GM18909 (cell line): ENCODE results near the gene CENPX.

Source experiments
- ATAC-seq: cut with Tn5 transposase; IDR thresholded peaks from one replicate; pipeline ENCODE4 v1.9.1; 2021; ENCODE audit warnings: mild to moderate bottlenecking; ENCODE audit not compliant: unreplicated experiment, poor library complexity

Gene CENPX

DNA sequence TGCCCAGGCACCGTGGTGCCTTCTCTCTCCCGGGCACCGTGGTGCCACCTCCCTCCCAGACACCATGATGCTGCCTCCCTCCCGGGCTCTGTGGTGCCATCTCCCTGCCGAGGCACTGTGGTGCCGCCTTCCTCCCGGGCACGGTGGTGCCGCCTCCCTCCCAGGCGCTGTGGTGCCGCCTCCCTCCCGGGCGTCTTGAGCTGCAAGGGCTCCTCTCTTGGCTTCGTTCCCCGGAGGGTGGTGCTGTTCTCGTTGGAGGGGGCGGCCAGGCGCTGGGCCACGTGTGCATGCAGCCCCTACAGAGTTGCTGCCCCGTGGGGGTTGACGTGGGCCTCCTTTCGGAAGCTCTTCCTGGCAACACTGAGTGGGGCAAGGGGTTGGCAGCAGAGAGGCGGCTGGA is 8.2 kb downstream of the CENPX start:
- ATAC-seq = no peak

DNA sequence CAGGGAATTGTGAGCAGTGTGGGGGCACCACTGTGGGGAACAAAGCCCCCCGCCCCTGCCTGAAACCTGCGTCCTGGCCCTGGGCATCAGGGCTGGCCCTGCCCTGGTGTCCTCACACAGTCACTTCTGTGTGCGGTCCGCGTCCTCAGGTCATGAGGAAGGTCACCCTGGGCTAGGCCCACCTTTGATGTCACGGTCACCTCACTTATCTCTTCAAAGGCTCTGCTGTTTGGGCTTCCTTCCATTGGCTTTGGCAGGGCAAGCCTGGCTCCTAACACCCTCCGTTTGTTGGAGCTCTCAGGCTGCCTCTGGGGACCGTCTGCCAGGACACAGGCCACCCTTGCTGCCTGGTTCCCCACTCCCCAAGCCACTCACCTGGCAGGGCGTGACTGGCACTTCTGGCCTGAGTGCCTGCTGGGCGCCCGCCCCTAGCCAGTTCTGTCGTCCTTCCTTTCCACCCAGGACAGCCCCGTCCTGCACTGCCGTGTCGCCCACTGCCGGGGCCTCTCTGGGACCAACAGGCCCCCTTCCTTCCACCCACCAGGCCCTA is 8.8 kb downstream of the CENPX start:
- ATAC-seq = no peak

DNA sequence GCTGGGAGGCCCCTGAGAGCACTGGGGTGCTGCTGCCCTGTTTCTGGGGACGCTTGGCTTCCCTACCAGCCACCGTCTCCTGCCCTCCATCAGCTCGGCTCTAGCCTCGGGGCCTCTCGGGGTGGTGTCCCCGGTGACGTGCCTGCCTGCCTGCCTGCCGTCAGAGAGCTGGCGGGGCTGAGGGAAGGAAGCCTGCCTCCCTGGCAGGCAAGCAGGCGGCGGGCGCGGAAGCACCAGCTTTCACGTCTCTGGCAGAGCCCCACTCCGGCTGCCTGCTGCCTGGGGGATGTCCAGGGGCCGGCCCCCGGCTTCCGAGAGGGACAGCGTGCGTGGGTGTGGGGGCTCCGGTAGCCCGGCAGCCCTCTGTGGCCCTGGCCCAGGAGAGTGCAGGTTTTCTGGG is 9.3 kb downstream of the CENPX start:
- no peak for ATAC-seq

DNA sequence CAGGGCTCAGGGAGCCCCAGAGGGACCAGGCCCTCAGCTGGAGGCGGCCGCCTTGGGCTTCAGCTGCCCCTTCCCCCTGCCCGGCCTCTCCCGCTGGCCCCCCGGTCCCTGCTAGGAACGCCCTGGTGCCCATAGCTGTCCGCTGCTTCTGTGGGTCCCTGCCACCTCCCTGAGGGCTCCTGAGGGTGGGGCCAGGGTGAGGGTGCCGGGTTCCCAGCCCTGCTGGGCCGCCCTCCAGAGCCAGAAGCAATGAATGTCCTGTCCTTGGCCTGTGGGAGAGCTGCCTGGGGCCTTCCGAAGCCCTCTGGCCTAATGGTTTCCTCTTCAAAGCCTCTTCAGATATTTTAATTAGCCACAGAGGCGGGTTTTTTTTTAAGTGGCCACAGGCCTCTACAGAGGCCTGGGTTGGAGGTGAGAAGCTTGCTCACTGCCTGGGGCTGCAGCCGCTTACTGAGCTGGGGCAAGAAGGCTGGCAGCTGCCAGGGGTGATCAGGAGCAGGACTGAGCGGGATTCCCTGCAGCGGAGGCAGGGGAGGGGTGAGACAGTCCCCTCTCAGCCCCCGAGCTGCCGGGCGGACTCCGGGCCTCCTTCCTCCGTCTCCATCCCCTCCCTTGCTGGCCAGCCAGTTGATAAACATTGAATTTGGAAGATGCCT is 9.9 kb downstream of the CENPX start:
- ATAC-seq = no peak

DNA sequence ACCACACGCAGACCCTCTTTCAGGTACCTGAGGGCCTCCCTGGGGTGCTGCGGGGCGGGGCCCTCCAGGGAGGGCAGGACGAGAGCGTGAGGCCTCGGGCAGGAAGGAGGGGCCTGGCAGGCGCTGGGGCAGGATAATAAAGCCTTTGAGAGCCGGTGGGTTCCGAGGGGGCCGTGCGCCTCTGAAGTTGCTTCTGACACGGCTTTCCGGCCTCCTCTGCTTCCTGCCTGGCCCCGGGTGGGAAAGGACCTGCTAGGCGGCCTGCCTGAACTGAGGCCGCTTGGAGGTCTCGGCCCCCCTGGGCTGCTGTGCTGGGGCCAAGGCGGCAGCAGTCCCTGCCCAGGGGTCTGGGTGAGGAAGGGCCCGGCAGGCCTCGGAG is 10.4 kb downstream of the CENPX start:
- no peak for ATAC-seq

DNA sequence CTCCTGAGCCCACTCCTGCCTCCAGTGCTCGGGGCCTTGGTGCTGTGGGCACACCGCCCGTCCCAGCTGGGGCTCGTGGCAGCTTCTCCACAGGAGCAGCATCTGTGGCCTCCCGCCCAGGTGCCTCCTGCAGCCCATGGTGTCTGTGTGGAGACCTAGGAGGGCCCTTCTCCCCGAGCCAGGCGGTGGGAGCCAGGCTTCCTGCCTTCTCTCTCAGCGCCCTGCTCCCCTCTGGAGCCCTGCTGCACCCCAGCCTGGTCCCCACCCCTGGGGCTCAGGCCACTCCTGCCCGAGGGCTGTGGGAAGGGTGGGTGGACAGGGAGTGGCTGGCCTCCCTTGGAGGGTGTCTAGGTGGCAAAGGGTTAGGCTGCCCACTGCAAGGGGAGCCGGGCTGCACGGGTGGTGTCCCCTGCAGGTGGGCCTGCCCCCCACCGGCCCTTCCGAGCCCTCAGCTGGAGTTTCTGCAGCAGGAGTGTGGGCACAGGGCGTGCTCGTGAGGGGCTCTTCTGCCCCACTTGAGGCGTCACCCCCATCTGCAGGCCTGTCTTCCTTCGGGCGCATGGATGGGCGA is 11.0 kb downstream of the CENPX start:
- ATAC-seq = no peak

DNA sequence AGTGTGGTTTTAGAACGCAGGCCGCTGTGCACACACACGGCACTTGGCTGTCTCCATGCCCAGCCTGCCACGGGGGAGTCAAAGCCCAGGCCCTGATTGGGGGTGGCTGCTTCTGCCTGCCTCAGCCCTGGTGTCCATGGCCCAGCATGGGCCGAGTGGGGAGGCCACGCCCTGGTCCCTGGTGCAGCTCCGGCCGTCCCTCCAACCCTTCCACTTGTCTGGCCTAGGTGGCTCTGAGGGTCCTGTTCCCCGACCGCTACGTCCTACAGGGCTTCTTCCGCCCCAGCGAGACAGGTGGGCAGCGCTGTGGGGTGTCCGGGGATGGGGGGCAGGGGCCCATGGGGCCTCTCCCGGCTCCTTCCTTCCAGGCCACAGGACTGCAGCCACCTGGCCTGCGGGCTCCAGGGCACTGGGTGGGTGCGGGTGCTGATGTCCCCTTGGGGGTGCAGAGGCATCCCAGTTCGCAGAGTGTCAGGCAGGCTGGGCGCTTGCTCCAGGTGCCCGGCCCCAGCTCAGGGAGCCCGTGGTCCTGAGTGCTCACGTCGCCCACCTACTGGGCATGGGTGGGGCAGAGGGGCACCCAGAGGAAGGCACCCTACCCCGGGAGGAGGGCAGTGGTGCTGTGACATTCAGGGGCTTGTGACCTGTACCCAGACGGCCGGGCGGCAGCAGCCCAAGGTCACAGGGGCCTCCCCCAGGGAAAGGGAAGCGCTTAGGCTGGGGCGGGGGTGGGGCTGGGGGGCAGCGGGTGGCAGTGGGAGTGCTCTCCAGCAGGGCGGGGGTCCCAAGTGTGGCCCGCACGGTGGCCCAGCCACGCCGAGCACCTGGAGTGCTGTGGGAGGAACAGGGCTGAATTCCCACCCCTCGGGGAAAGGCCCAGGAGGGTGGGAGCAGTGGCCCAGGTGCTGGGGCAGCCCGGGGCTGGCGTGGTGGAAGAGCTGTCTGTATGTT is 11.8 kb downstream of the CENPX start:
- no peak for ATAC-seq

DNA sequence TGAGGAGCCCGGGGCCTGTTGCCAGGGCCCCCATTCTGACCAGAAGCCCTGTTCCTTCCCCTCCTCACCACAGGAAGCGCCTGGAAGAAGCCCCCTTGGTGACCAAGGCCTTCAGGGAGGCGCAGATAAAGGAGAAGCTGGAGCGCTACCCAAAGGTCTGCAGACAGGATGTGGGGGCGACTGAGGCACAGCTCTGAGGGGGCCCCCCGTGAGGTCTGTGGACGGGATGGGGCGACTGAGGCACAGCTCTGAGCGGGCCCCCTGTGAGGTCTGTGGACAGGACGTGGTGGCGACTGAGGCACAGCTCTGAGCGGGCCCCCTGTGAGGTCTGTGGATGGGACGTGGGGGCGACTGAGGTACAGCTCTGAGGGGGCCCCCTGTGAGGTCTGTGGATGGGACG is 13.3 kb downstream of the CENPX start:
- no peak for ATAC-seq

DNA sequence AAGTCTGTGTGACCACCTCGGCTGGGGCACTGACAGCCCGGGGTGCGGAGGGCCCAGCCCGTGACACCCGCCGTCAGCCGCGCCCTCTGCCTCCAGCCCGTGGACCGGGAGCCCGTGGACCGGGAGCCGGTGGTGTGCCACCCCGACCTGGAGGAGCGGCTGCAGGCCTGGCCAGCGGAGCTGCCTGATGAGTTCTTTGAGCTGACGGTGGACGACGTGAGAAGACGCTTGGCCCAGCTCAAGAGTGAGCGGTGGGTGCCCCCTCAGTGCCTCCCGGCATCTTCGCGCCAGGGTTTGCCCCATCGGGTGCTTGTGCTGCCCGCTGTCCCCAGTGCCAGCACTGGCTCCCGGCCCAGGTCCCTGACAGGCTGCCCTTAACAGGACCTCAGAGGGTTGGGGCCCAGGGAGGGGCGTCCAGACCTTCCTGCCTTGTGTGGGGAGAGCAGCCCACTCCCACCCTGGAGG is 13.7 kb downstream of the CENPX start:
- ATAC-seq = no peak

DNA sequence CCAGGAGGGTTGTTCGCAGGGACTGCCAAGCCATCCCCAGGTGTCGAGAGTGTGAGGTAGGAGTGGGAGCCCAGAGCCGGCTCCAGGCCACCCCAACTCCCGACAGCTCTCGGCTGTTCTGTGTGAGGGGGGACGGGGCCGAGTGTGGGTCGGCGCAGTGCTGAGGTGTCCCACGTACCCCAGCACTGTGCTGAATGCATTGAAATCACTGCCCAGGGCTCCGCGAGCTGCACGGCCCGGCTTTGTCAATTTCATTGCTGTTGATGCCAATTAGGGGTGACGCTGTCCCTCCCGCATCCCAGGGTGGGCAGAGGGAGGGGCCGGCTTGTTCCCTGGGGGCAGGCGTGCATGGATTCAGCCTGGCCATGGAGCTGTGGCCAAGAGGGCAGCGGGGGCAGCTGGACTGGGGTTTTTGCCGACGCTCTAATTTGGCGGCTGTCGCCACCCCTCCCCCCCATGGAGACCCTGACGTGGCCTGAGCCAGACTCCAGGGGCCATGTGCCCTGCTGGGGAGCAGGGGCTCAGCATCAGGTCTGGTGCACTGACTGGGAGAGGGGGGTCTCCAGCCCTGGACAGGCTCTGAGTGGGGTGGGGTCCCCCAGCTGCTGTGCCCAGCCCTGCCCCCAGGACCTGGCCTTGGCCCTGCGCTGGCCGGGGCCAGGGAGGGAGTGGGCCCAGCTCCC is 14.3 kb downstream of the CENPX start:
- ATAC-seq = no peak

DNA sequence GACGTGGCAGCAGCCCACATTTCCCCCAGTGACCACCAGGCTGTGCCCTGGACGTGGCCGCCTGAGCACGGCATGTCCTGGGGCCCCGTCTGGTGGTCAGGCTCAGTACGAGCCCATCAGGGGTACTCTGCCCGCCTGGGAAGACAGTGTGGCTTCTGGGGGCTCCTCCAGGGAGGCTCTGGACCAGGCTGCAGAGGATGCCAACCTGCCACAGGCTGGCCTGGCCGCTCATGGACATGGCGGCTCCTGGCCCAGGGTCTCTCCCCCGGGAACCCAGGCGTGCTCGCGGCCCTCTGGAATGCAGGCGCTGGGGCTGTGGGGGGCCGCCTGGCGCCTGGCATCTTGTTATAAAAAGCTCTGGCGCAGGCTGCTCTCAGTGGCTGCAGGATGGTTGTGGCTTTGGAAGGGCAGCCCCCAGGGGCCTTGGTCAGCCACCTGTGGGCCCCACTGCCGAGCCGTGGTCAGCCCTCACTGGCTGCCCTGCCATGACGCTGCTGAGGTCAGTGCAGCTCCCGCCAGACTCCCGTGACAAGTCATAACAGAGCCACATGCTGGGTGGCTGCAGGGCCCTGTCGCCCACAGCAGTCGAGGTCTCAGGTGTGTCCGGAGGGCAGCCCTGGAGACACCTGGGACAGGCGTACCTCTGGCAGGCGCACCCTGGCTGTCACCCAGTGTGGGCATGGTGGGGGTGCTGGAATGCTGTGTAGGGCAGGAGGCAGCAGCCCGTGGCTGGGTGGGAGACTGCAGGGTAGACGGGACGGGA is 15.0 kb downstream of the CENPX start:
- no peak for ATAC-seq

DNA sequence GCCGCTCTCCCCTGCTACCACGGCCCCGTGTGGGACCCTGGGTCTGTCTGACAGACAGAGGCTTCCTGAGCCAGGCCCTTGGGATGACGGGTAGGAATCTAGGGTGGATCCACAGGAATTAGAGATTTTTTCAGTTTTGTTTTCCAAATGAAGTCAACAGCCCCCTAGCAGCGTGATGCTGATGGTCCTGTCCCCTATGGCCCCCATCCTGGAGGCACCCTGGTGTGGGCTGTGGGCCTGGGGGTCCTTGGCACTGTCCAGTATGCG is 15.5 kb downstream of the CENPX start:
- ATAC-seq = no peak

DNA sequence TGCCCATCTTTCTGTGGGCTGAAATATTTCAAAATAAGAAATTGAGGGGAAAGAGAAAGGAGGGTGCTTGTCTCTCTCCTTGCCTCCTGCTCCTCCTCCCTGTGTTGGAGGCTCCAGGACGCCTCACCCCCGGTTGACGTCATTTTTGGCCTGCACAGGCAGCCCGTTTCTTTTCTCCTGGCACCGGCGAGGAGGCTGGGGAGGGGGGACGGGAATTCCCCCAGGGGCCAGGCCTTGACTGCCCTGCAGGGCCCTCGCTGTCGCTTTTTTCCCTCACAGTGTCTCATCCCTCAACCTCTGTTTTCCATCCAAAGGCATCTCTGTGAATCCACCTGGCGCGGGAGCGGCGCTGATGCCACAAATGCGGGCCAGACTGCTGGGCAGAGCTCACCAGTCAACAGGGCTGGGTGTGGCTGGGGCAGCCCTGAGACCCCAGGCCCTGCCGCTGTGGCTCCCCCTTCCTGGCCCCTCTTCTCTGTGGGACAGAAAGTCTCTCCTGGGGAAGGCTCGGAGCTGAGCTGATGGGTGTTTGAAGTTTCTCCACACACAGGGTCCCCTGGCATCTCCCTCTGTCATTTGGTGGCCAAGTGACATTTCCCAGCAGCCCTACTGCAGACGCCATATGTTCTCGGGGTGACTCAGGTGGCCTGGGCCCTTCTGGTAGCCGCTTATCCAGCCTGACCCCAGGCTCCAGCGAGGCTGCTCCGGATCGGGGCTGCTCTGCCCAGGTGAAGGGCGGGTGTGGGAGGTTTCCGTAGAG is 16.0 kb downstream of the CENPX start:
- no peak for ATAC-seq

DNA sequence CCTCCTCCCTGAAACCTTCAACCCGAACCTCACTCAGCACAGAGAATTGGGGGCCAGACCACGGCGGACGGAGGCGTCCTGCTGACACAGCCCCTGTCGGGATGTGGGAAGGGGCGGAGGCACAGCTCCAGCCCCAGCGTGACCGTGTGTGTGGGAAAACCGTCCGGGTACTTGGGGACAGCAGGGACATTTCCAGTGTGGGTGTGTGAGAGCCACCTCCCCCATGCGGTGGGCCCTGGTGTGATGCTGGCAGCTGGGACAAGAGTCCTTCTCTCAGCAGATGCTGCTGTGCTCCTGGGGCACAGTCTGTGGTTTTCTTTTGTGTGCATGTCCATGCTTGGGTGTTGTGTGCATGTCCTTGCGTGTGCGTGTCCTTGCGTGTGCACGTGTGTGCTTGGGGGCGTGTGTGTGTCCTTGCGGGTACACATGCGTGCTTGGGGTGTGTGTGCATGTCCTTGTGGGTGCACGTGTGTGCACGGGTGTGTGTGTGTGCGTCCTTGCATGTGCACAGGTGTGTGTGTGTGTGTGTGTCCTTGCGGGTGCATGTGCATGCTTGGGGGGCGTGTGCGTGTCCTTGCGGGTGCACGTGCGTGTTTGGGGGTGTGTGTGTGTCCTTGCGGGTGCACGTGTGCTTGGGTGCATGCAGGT is 16.9 kb downstream of the CENPX start:
- ATAC-seq = no peak

DNA sequence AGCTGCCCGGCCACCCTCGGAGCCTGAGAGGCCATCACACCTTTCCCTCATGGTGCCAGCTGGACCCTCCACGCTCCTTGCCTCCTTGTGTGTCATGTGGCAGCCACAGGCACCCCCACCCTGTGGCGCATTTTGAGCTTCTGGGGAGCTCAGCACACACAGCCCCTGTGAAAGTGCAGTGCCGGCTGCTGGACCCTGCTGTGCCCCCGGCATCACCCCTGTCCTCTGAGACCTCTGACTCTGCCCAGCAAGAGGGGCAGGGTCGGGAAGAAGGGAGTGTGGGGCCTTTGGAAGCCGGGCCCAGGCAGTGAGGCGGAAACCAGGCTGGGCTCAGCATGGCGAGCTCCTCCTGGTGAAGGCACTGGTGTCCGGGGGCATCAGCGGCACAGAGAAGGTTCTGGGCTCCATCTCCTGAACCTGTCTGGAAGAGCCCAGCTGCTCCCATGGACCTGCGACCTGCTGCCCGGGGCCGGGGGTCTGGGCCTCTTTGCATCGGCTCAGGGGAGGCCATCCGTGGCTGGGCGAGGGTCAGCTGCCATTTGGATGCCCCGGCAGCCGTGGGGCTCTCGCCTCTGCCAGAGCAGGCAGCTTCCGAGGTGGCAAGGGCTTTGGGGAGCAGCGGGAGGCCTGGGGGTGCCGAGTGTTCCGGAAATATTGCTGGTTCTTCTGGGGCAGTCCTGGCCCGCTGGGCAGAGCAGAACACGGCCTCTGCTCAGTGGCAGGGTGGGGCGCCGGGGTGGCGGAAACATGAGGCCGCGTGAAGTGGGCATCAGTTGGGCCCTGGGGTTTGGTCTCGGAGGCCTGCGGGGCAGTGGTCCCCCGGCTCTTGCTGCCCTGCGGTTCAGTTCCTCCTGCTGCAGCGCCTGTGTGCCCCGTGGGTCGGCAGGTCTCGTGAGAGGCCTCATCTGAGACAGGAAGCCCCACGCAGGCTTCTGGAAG is 17.9 kb downstream of the CENPX start:
- no peak for ATAC-seq

DNA sequence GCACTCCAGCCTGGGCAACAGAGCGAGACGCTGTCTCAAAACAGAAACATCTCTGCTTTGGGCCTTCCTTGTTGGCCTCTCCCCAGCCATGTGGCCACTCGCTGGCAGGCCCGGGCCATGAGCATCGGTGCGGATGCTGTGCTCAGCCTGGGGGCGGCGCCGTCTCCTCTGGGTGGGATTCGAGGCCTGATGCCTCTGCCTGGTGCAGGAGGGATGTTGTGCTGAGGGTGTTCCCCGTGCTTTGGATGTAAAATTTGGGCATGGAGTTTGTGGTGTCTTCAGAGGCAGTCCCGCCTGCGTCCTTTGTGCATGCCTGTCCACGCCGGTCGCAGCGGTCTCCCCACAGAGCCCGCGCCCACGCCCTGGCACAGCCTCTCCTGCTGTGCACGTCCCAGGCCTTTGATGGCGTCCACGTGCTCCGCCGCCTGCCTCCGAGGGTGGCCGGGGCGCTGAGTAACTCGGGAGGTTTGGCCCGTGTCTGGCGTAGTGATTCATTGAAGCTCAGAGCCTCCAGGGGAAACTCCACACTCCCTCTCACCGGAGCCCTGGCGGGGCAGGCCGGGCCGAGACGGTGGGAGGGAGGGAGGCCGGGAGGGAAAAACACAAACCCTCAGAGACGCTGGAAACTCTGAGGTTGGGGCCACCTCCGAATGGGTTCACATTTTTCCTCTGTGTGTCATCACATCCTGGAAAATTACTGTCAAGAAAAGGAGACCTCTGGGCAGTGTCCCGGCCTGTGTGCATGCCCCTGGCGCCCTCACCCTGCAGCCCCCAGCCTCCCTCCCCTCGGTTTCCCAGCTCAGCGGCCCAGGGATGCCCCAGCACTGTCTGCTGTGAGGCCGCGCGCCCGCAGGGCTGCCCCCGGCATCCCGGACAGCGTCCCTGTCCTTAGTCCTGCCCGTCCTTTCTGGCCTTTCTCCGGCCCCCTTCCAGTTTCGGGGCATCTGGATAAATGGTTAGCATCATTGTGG is 19.0 kb downstream of the CENPX start:
- no peak for ATAC-seq
